ENCODE data around the gene PRICKLE3. TPM values are rescaled to one million over a fixed set of nuclear protein-coding genes. Genes with fewer than 3 reads are reported as not detected.
A peak's percentile ranks its signal among the peaks of the same experiment; 100 is the strongest.

PRICKLE3 gene, protein sequence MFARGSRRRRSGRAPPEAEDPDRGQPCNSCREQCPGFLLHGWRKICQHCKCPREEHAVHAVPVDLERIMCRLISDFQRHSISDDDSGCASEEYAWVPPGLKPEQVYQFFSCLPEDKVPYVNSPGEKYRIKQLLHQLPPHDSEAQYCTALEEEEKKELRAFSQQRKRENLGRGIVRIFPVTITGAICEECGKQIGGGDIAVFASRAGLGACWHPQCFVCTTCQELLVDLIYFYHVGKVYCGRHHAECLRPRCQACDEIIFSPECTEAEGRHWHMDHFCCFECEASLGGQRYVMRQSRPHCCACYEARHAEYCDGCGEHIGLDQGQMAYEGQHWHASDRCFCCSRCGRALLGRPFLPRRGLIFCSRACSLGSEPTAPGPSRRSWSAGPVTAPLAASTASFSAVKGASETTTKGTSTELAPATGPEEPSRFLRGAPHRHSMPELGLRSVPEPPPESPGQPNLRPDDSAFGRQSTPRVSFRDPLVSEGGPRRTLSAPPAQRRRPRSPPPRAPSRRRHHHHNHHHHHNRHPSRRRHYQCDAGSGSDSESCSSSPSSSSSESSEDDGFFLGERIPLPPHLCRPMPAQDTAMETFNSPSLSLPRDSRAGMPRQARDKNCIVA
- total RNA-seq (2014; rRNA removed; shearing (Covaris generic)) = 2.4 and 3.6 TPM in 2 replicates

DNA sequence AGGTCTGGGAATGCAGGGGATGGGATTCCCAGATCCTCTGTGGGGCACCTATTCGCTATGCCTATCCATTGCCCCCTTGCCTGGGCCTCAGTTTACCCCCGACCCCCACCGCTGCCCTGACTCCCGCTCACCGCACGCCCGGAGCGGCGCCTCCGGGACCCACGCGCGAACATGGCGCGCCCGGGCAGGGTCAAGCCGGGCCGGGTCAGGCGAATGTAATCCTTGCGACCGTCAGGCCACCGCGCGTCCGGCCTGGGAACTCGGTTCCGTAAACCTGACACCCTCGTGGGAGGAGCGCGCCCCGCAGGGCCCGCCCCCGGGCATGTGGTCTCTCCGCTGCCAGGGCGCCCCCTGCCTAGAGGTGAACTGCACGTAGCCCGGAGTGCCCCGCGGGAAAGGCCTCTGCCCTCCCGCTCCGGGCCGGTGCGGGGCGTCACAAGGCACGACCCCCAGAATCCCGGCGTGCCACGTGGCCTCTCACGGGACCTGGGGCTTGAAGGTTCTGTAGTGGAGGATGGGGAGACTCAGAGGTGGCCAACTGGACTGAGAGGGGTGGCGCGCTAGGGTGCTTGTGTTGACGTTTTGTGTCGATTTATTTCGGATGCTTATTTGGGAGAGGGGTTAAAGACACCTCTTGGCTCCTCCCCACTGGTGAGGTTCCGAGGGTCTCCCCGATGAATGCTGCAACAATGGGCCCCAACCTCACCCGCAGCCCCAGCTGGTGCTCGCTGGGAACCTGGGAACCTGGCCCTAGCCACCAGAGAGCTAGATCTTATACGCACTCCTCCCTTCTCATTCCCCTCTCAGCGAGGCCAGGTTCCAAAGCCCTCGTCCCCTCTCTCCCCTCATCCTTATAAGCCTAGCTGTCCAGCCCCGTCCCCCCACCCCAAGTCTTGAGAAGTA lies at the start of gene PRICKLE3:
Gene PRICKLE3 (minus strand): TSS at position 249 of the 903 bp plus-strand sequence. CDS start 76 bp downstream, at position 173.
- no peaks in the 10 kb centered on the region for H3K9me3 ChIP-seq (replicated peaks)
- peak; percentile 55 to 78 for DNase-seq (ENCODE audit: low read depth in 1 of 2, low spot score in 2 of 2)
- no peak within 1 kb of the TSS for H3K27ac ChIP-seq
- peaks cover 19% of the 10 kb centered on the region for H3K4me1 ChIP-seq (replicated peaks)
- H3K36me3 ChIP-seq = peaks cover 6% of the 10 kb centered on the region
- H3K27me3 ChIP-seq (replicated peaks) = no peaks in the 10 kb centered on the region
- H3K4me3 ChIP-seq = peak within 1 kb of the TSS; percentile 55

DNA sequence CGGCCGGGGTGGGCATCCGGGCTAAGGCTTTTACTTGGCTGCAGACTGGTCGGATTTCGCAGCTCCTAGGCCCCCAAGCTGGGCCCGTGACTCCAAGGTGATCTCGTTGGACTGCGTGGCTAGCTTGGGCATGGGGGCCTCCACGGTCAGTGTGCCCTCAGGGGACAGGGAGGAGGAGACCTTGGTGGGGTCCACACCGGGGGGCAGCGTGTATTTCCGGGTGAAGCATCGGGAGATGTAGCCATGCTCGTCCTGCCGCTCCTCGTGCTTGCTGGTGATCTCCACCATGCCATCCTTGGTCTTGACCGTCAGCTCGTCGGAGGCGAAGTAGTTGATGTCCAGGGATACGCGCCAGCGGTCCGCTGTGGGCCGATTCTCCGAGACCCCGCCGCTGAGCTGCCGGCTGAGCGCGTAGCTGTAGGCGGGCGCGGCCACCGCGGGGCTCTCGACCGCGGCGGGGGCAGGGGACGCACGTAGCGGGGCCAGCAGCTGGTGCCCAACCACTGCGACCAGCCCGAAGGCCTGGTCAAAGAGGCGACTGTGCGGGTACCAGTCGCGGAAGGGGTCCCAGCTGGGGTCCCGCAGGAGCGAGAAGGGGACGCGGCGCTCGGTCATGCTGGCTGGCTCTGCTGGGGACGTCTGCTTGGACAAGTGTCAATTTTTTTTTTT lies 47.8 kb upstream of the PRICKLE3 start:
- H3K4me1 ChIP-seq (replicated peaks) = no peaks in the 10 kb centered on the region
- no peaks in the 10 kb centered on the region for H3K27me3 ChIP-seq (replicated peaks)
- H3K9me3 ChIP-seq (replicated peaks) = no peaks in the 10 kb centered on the region
- DNase-seq (ENCODE audit: low read depth in 1 of 2, low spot score in 2 of 2) = no peak
- H3K36me3 ChIP-seq = no peaks in the 10 kb centered on the region
- H3K27ac ChIP-seq = no peak overlapping the region
- no peak overlapping the region for H3K4me3 ChIP-seq

DNA sequence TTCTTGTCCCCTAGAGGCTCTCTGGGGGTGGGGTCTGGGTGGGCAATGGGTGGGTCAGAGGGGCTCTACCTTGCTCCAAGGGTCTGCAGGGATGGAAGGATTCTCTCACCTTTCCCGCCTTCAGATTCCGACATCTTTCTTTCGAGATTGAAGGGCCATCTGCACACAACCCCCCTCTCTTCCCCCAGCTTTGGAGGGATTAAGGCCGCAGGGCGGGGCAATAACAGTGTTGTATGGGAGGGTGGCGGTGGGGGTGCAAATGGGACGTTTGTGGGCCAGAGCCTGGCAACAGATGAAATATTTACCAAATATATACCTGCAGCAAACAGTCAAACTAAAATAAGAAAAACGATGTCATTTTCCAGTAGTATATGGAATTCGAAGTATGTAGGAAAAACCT lies 47.0 kb upstream of the PRICKLE3 start, which contains the start of gene CACNA1F:
Gene CACNA1F (minus strand): TSS at position 165 of the 400 bp plus-strand sequence. CDS start 31 bp downstream, at position 134.
- H3K9me3 ChIP-seq (replicated peaks) = no peaks in the 10 kb centered on the region
- H3K4me3 ChIP-seq = no peak within 1 kb of the TSS
- no peak for DNase-seq (ENCODE audit: low read depth in 1 of 2, low spot score in 2 of 2)
- H3K27me3 ChIP-seq (replicated peaks) = no peaks in the 10 kb centered on the region
- H3K4me1 ChIP-seq (replicated peaks) = no peaks in the 10 kb centered on the region
- no peaks in the 10 kb centered on the region for H3K36me3 ChIP-seq
- no peak within 1 kb of the TSS for H3K27ac ChIP-seq

DNA sequence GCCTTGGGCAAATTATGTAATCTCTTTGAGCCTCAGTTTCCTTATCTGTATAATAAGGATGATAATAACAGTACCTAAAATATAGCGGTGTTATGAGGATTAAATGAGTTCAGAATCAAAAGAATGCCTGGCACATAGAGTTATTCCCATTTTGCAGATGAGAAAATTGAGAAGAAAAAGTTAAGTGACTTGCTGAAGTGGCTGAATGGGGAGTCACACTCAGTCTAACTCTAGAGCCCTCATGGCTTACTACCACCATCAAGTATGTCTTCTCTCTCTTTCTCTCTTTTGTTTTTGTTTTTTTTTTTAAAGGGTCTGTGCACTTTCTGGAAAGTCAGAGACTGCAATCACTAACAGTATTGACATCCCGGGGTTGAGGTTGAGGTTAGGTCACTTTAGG lies 46.4 kb upstream of the PRICKLE3 start:
- no peak for DNase-seq (ENCODE audit: low read depth in 1 of 2, low spot score in 2 of 2)
- Histone ChIP-seq H3K27me3 (replicated peaks) (no peaks in the 10 kb centered on the region), H3K4me3 (no peak overlapping the region), H3K4me1 (replicated peaks) (no peaks in the 10 kb centered on the region), H3K9me3 (replicated peaks) (no peaks in the 10 kb centered on the region), H3K27ac (no peak overlapping the region), H3K36me3 (no peaks in the 10 kb centered on the region)

DNA sequence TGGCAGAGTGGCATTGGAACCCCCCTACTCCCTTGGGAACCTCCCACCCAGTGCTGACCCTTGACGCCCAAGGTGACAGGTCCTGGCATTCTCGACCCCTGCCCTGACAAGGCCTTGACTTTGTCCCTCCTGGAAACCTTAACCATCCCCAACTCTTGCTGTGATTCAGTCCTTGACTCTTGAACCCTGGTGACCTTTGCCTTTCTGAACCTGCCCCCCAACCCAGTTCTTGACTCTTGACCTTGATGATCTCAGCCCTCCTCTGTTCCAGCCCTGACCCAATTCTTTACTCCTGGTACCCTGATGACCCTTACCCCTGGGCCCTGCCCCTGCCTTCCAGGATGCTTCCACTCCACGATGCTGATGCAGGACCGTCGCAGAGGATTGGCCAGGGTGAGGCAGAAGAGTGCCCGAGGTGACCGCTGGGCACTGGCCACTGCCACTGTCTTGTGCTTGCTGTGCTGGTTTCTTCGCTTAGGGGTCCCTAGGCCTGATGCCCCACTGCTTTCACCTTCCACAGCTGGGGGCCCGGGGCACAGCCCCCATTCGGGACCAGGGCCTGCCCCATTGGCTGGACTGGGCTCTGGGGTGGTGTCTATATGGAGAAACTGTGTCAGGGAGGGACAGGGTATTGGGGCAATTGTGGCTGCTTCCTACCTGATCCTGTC lies 45.3 kb upstream of the PRICKLE3 start:
- Histone ChIP-seq H3K27me3 (replicated peaks) (no peaks in the 10 kb centered on the region), H3K4me3 (no peak overlapping the region), H3K4me1 (replicated peaks) (no peaks in the 10 kb centered on the region), H3K9me3 (replicated peaks) (no peaks in the 10 kb centered on the region), H3K36me3 (no peaks in the 10 kb centered on the region), H3K27ac (no peak overlapping the region)
- no peak for DNase-seq (ENCODE audit: low read depth in 1 of 2, low spot score in 2 of 2)

DNA sequence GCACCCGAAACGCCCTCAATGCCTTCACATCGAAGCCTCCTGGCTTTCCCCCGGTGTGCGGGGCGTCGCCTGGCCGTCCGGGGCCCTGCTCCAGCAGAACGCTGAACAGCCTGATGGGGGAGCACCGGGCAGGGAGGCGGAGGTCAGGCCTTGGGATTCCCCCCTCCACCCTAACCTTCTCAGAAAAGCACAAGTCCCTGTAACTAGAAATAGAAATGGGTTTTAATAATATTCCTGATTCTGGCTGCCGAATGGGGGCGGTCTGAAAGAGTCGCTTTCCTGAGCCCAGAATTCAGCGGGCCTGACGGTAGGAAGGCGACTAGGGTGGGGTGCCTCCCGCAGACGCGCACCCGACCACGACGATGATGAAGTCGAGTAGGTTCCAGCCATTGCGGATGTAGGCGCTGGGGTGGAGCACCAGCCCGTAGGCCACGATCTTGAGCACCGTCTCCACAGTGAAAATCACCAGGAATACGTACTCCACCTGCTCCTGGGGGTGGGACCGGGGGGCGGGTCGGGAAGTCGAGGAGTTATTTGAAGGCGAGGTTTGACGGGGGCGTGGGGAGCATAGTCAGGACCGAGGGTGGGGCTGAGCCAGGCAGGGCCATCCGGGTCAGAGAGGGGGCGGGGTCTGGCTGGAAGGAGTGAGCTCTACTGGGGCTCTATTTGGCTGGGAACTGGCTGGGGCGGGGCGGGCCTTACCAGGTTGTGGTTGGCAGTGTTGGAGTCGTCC lies 44.5 kb upstream of the PRICKLE3 start:
- Histone ChIP-seq H3K27ac (no peak overlapping the region), H3K4me3 (no peak overlapping the region), H3K4me1 (replicated peaks) (no peaks in the 10 kb centered on the region), H3K27me3 (replicated peaks) (no peaks in the 10 kb centered on the region), H3K36me3 (no peaks in the 10 kb centered on the region), H3K9me3 (replicated peaks) (no peaks in the 10 kb centered on the region)
- DNase-seq (ENCODE audit: low read depth in 1 of 2, low spot score in 2 of 2) = no peak

DNA sequence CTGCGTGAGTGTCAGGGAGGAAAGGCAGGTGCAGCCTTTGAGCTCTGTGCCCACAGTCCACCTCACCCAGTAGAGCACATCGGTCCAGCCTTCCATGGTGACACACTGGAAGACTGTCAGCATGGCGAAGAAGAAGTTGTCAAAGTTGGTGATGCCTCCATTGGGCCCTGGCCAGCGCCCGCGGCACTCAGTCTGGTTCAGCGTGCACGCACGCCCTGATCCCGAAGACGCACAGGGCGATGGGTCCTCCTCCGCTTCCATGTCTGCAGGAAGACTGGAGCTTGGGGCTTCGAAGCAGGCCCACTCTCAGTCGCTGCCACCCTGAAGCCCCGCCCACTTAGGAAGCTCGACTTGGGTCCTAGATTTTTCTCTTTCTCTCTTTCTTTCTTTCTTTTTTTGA lies 42.0 kb upstream of the PRICKLE3 start:
- H3K4me1 ChIP-seq (replicated peaks) = no peaks in the 10 kb centered on the region

DNA sequence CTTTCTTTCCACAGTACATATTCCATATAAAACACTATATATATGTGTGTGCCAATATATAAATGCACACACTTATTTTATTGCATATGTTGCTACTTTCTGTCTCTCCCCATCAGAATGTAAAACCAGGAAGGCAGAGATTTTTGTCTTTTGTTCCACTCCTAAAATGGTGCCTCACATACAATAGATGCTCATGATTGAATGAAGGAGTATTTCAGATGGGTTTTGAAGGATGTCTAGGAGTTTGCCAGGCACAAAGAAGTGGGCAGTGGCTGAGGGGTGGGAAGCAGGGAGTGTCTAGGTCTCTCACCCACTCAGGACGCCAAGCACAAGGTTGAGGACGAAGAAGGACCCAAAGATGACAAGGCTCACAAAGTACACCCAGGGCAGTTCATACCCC lies 41.6 kb upstream of the PRICKLE3 start:
- H3K27ac ChIP-seq = no peak overlapping the region
- no peak for DNase-seq (ENCODE audit: low read depth in 1 of 2, low spot score in 2 of 2)
- H3K27me3 ChIP-seq (replicated peaks) = no peaks in the 10 kb centered on the region
- H3K9me3 ChIP-seq (replicated peaks) = no peaks in the 10 kb centered on the region
- no peaks in the 10 kb centered on the region for H3K4me1 ChIP-seq (replicated peaks)
- H3K4me3 ChIP-seq = no peak overlapping the region
- H3K36me3 ChIP-seq = no peaks in the 10 kb centered on the region

More for the DNA sequence above, 42.0 kb upstream of the PRICKLE3 start:
- H3K36me3 ChIP-seq = no peaks in the 10 kb centered on the region
- H3K27me3 ChIP-seq (replicated peaks) = no peaks in the 10 kb centered on the region
- no peaks in the 10 kb centered on the region for H3K9me3 ChIP-seq (replicated peaks)
- H3K27ac ChIP-seq = no peak overlapping the region
- no peak for DNase-seq (ENCODE audit: low read depth in 1 of 2, low spot score in 2 of 2)
- no peak overlapping the region for H3K4me3 ChIP-seq

DNA sequence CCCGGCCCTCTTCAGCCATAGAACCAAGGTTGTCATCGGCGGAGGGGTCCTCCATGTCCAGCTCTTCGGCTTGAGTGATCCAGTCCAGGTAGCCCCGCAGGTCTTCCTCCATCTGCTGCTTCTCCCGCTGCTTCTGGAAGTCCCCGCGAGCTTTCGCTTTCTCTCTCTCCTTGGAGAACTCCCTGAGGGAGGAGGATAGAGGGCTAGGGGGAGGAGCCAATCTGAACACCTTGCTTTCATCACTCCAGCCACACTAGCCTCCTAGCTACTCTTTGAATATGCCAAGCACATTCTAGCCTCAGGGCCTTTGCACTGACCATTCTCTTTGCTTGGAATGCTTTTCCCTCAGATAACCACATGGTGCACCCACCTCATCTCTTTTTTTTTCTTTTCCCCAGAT lies 40.8 kb upstream of the PRICKLE3 start:
- Histone ChIP-seq H3K9me3 (replicated peaks) (no peaks in the 10 kb centered on the region), H3K4me3 (no peak overlapping the region), H3K36me3 (no peaks in the 10 kb centered on the region), H3K27me3 (replicated peaks) (no peaks in the 10 kb centered on the region), H3K4me1 (replicated peaks) (no peaks in the 10 kb centered on the region), H3K27ac (no peak overlapping the region)
- DNase-seq (ENCODE audit: low read depth in 1 of 2, low spot score in 2 of 2) = no peak

DNA sequence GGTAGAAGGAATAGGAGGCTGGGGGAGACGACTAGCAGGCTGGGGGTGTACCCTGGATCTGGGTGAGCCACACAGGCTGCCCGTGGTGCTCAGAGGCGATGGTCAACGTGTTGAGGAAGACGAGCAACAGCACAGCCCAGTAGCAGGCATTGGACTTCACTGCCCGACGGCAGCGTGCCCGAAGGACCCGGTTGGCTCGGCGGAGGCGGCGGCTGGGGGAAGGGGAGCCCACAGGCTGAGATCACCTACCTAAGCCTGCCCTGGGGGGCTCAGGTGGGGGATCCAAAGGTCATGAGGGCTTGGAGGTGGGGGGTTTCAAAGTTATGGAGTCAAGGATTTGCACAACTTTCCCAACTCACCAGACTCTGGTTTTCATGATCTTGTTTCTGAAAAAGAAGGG lies 39.7 kb upstream of the PRICKLE3 start:
- Histone ChIP-seq H3K27ac (no peak overlapping the region), H3K4me1 (replicated peaks) (no peaks in the 10 kb centered on the region), H3K4me3 (no peak overlapping the region), H3K36me3 (no peaks in the 10 kb centered on the region), H3K9me3 (replicated peaks) (no peaks in the 10 kb centered on the region), H3K27me3 (replicated peaks) (no peaks in the 10 kb centered on the region)
- DNase-seq (ENCODE audit: low read depth in 1 of 2, low spot score in 2 of 2) = no peak

DNA sequence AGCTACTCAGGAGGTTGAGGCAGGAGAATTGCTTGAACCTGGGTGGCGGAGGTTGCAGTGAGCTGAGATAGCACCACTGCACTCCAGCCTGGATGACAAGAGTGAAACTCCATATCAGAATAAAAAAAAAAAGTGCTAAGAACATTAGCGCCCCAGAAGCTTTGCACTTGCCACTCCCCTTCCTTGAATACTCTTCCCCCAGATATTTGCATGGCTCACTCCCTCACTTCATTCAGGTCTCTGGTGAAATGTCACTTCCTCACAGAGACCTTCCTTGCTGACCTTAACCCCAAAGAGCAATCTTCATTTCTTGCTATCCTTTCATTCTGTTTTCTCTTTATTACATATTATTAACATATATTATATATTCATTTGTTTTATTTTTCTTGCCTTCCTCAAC lies 35.7 kb upstream of the PRICKLE3 start:
- no peaks in the 10 kb centered on the region for H3K9me3 ChIP-seq (replicated peaks)
- H3K36me3 ChIP-seq = no peaks in the 10 kb centered on the region
- H3K4me3 ChIP-seq = no peak overlapping the region
- H3K27ac ChIP-seq = no peak overlapping the region
- DNase-seq (ENCODE audit: low read depth in 1 of 2, low spot score in 2 of 2) = no peak
- no peaks in the 10 kb centered on the region for H3K27me3 ChIP-seq (replicated peaks)
- H3K4me1 ChIP-seq (replicated peaks) = no peaks in the 10 kb centered on the region

DNA sequence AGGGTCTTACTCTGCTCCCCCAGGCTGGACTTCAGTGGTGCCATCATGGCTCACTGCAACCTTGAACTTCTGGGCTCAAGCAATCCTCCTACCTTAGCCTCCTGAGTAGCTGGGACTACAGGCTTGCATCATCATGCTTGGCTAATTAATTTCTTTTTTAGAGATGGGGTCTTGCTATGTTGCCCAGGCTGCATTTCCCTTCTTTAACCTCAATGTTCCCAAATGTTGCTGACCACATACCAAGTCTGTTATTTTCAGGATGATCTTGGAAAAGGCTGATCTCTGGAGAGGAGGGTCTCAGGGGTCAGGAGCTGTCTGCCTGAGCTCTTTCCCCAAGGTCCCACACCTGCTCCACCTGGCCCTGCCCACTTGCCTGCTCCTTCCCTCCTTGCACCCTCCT lies 33.9 kb upstream of the PRICKLE3 start:
- Histone ChIP-seq H3K36me3 (no peaks in the 10 kb centered on the region), H3K4me1 (replicated peaks) (no peaks in the 10 kb centered on the region), H3K27me3 (replicated peaks) (no peaks in the 10 kb centered on the region), H3K4me3 (no peak overlapping the region), H3K9me3 (replicated peaks) (no peaks in the 10 kb centered on the region), H3K27ac (no peak overlapping the region)
- DNase-seq (ENCODE audit: low read depth in 1 of 2, low spot score in 2 of 2) = no peak
